ENCODE data around the gene SRGAP1. TPM values are rescaled to one million over a fixed set of nuclear protein-coding genes. Genes with fewer than 3 reads are reported as not detected.

Gene SRGAP1
- total RNA-seq, 3 donors from 2014 or later (not counting 1 experiment from before 2014, with no cell fraction given), result 0.10 to 0.49 (median 0.16) TPM

DNA sequence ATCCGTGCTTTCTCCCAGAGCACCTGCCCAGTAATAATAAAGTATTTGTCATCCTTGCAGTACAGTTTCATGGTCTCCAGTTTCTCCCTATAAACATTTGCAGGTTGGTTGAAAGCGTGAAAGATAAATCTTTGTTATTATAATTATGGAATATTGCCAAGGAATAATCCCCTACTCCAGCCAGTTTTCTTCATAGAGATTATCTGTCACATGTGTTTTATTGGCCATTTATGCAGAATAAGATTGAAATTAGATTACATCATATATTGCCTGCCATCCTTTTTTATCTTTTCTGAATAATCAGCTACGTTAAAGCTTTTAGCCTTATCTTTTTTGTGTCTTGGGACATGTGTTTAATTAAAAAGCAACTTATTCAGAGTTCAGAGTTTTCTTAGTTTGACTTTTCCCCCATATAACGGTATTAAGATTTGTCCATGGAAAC lies 209.6 kb downstream of the SRGAP1 start:
- no peak overlapping the region for H3K27ac ChIP-seq (ENCODE audit: low read length)
- WGBS (ENCODE audit: insufficient coverage), result 96% methylated on average over 2 of the region's 4 CpGs

DNA sequence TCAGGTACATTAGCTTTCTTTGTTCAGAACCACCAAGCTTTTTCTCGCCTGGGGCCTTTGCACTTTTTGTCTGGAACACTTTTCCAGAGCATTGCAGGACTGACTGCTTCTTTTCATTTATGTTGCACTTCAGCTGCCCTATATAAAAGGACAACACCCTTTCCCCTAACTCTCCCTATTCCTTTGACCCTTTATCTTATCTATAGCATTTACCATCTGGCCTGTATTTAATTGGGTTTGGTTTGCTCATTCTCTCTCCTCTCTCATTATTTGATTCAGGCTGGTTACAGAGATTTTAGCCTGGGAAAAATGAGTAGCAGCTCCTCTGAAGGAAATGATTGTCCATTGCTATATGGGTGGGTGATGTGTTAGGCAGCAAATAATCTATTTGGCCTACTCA lies 212.2 kb downstream of the SRGAP1 start:
- Mint-ChIP-seq H3K9me3 (peaks cover 0 to 7% of the 10 kb centered on the region in 2 donors), H3K4me3 (no peak overlapping the region), H3K27ac (no peak overlapping the region), H3K36me3 (no peaks in the 10 kb centered on the region), H3K4me1 (no peaks in the 10 kb centered on the region), H3K27me3 (ENCODE audit: low read depth in 2 of 2) (peaks cover 0 to 7% of the 10 kb centered on the region in 2 donors)
- TF ChIP-seq, protein P1, sequence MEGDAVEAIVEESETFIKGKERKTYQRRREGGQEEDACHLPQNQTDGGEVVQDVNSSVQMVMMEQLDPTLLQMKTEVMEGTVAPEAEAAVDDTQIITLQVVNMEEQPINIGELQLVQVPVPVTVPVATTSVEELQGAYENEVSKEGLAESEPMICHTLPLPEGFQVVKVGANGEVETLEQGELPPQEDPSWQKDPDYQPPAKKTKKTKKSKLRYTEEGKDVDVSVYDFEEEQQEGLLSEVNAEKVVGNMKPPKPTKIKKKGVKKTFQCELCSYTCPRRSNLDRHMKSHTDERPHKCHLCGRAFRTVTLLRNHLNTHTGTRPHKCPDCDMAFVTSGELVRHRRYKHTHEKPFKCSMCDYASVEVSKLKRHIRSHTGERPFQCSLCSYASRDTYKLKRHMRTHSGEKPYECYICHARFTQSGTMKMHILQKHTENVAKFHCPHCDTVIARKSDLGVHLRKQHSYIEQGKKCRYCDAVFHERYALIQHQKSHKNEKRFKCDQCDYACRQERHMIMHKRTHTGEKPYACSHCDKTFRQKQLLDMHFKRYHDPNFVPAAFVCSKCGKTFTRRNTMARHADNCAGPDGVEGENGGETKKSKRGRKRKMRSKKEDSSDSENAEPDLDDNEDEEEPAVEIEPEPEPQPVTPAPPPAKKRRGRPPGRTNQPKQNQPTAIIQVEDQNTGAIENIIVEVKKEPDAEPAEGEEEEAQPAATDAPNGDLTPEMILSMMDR (IDR thresholded peaks at IDR 0.05), result no peak
- DNase-seq (no peak), ATAC-seq (no peak)
- Histone ChIP-seq H3K27me3 (ENCODE audit: control insufficient read depth, insufficient read depth, low read length) (no peaks in the 10 kb centered on the region), H3K9me3 (ENCODE audit: control insufficient read depth, insufficient read depth, low read length) (no peaks in the 10 kb centered on the region), H3K4me1 (ENCODE audit: control insufficient read depth, insufficient read depth, low read length) (no peaks in the 10 kb centered on the region), H3K4me3 (ENCODE audit: low read length) (no peak overlapping the region), H3K36me3 (ENCODE audit: control insufficient read depth, insufficient read depth, low read length) (no peaks in the 10 kb centered on the region), H3K27ac (ENCODE audit: low read length) (no peak overlapping the region)
- intact Hi-C loops (cut with micrococcal nuclease), result no loop called here
- WGBS (ENCODE audit: insufficient coverage), result 86% methylated on average over 1 of the region's 1 CpG

More for the DNA sequence above, 209.6 kb downstream of the SRGAP1 start:
- Mint-ChIP-seq H3K27ac (no peak overlapping the region), H3K36me3 (no peaks in the 10 kb centered on the region), H3K9me3 (peaks cover 0 to 6% of the 10 kb centered on the region in 2 donors), H3K4me1 (no peaks in the 10 kb centered on the region), H3K27me3 (ENCODE audit: low read depth in 2 of 2) (peaks cover 0 to 7% of the 10 kb centered on the region in 2 donors), H3K4me3 (no peak overlapping the region)
- ATAC-seq (no peak), DNase-seq (no peak)
- no peaks in the 10 kb centered on the region for H3K27me3 ChIP-seq (ENCODE audit: control insufficient read depth, insufficient read depth, low read length)
- intact Hi-C loops (cut with micrococcal nuclease), result no loop called here
- H3K36me3 ChIP-seq (ENCODE audit: control insufficient read depth, insufficient read depth, low read length), result no peaks in the 10 kb centered on the region
- no peak overlapping the region for H3K4me3 ChIP-seq (ENCODE audit: low read length)
- H3K9me3 ChIP-seq (ENCODE audit: control insufficient read depth, insufficient read depth, low read length), result no peaks in the 10 kb centered on the region
- no peaks in the 10 kb centered on the region for H3K4me1 ChIP-seq (ENCODE audit: control insufficient read depth, insufficient read depth, low read length)
- TF ChIP-seq, protein P1 (IDR thresholded peaks at IDR 0.05), result no peak

DNA sequence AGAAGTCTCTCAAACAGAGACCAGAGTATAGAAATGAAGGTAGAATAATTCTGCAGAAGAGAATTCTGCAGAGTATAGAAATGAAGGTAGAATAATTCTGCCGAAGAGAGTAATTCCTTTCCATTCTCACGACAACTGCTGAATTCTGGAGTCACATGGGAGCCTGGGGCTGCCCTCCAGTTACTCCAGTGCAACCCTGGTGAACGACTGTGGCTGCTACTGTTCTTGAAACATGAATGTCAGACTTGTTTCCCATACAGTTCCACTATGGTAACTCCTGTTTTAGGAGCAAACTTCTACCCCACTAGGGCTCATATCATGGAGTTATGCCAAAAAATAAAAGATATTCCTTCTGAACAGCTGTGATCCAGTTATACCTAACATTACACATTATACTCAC lies 213.2 kb downstream of the SRGAP1 start:
- H3K4me3 Mint-ChIP-seq, result no peak overlapping the region
- no peaks in the 10 kb centered on the region for H3K4me1 Mint-ChIP-seq
- Histone ChIP-seq H3K4me3 (ENCODE audit: low read length) (no peak overlapping the region), H3K9me3 (ENCODE audit: control insufficient read depth, insufficient read depth, low read length) (no peaks in the 10 kb centered on the region), H3K36me3 (ENCODE audit: control insufficient read depth, insufficient read depth, low read length) (no peaks in the 10 kb centered on the region), H3K4me1 (ENCODE audit: control insufficient read depth, insufficient read depth, low read length) (no peaks in the 10 kb centered on the region), H3K27ac (ENCODE audit: low read length) (no peak overlapping the region), H3K27me3 (ENCODE audit: control insufficient read depth, insufficient read depth, low read length) (no peaks in the 10 kb centered on the region)
- TF ChIP-seq, protein P1 (IDR thresholded peaks at IDR 0.05), result no peak
- WGBS (ENCODE audit: insufficient coverage), result 81% methylated on average over 3 of the region's 3 CpGs
- DNase-seq (no peak), ATAC-seq (no peak)
- intact Hi-C loops (cut with micrococcal nuclease), result no loop called here
- peaks cover 0 to 7% of the 10 kb centered on the region in 2 donors for H3K9me3 Mint-ChIP-seq
- no peak overlapping the region for H3K27ac Mint-ChIP-seq
- no peaks in the 10 kb centered on the region for H3K36me3 Mint-ChIP-seq
- peaks cover 0 to 7% of the 10 kb centered on the region in 2 donors for H3K27me3 Mint-ChIP-seq (ENCODE audit: low read depth in 2 of 2)

Data from natural killer cell (primary cell).